ENCODE measurements around the gene UBR1.

GRCh38 chr15:42939841-42940240 lies 166.0 kb downstream of the UBR1 start:
- TF ChIP-seq CTCF (IDR thresholded peaks at IDR 0.05) (no peak), POLR2AphosphoS5 (IDR thresholded peaks at IDR 0.05; ENCODE audit: low read depth, low read length) (no peak), REST (IDR thresholded peaks at IDR 0.05; ENCODE audit: insufficient read depth in 1 of 2, low read depth in 2 of 2, low read length in 1 of 2) (no peak), SIN3A (IDR thresholded peaks at IDR 0.05; ENCODE audit: borderline replicate concordance, insufficient read depth, low read depth, low read length) (no peak), TCF7L2 (IDR thresholded peaks at IDR 0.05; ENCODE audit: low read depth, low read length) (no peak)
